HuH-7 (cell line): ENCODE results near the gene RHOBTB3.
"Not testable (repeated sequence)": the region's sequence is repeated elsewhere in the genome, so short reads cannot be mapped to it uniquely, and the experiment has no call there.

Experiments
- DNase-seq: peaks from one replicate; pipeline ENCODE4 v3.0.0; 2011; ENCODE audit warnings: low spot score

RHOBTB3 gene

DNA sequence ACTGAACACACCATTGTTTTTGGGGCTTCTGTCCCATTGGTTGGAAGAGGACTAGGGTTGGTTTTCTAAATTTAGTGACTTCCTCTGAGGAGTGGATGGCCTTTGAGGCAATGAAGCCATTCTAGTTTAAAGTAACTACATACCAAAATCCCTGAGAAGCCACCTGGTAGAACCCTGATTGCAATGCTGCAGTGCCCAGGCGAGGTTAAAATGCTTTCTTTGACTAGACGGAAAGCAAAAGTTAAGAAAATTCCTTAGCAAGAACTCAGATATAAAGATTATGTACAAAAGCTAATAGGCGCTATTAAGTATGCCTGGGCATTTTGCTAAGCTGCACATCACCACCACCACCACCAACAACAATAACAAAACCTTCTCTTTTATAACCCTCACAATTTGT is 70.8 kb downstream of the RHOBTB3 start:
- no peak for DNase-seq

DNA sequence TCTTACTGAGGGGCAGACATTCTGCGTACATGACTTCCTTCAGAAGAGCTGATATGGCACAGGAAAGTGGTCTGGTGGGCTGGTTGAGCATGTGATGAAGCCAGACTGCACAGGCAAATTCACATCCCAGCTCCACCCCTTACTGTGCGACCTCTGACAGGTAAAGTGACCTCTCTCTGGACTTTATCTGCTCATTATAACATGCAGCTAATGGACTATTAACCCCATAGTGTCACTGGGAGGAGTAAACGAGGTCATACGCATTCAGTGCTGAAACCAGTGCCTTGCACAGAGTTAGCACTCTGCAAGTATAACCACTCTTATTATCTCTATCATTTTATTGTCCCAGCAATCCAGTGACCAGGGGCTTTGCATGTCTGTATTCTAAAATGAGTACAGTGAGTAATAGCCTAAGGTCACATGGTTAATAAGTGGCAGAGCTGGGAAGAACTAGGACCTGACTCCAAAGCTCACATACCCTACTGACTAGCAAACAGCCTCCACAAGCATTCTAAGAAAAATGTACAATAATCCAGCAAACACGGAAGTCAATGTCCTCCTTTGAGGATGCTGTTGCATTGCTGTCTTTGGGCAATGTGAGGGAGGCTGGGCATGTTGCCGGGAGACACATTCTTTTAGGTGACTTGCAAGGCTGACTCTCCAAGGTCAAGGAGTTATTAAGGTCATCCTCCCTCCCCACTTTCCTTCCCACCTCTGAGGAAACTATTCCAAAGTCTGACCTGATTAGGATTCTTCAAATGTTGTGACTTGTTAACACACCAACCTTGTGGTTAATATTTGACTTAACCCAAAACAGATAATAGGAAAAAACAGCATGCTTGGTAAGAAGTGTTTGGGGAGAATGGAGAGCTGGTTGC is 72.4 kb downstream of the RHOBTB3 start:
- DNase-seq: no peak

DNA sequence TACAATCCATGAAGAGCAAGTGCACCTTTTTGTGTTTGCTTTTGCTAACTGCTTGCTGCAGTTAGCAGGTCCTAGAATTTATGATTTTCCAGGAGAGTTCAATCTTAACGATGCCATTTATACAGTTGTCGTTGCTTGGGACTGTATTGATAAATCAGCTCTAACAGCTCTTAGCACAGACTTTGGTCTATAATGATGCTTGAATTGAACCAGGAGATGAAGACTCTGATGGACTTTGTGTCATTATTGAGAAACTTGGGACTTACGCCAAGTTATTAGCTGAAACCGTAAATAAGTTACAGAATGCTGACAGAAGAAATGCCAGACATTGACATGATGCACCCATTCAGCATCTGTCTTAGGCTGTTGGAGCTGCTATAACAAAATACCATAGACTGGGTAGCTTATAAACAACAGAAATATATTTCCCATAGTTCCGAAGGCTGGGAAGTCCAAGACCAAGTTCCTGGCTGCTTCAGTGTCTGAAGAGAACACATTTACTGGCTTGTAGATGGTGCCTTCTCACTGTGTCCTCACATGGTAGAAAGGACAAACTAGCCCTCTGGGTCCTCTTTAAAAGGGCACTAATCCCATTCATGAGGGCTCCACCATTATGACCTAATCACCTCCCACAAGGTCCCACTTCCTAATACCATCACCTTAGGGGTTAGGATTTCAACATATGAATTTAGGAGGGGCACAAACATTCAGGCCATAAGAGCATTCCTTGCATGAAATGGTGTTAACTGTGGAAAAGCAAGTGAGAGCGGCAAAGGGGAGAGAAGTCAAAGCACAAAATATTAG is 73.8 kb downstream of the RHOBTB3 start:
- no peak for DNase-seq

DNA sequence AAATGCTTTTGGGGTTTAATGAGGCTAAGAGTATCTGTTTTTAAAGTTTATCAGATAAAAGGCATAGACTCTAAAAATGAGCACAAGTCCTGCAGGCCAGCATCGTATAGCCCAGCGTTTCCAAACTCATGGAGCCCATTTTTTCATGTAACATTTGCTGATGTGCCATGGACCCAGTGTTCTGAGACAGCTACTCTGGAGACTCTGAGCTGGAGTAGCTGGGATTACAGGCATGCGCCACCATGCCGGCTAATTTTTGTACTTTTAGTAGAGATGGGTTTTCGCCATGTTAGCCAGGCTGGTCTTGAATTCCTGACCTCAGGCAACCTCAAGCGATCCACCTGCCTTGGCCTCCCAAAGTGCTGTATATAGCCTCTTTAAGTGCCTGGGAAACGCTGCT is 75.6 kb downstream of the RHOBTB3 start:
- DNase-seq: no peak

DNA sequence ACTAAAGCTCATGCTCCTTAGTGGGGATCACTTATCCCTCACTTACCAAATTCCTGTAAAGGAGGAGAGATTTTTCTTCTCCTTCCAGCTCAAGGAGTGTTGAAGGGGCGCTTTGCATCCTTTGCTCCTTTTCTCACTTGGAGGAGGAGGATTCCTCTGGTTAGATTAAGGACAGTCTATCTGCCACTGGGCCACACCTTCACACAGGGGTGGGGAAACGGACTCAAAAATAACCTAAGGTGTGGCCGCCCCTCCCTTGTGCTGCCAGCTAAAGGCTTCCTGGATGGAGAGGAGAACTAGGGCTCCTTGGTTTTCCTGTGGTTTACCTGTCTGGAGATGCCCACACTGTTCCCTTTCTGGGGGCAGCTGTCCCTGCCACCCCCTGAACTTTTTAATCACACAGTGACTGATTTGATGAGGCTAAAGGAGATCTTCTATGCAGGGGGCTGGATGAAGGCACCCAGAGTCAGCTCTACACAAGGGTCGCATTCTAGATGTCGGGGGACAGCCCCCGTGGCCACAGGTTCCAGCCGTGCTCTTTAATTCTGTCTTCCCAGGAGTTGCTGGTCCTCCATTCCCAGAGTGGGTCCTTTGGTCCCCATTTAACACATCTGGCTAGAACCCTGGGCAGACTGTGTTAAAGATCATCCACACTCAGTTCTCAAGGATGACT is 77.0 kb downstream of the RHOBTB3 start:
- DNase-seq: no peak

DNA sequence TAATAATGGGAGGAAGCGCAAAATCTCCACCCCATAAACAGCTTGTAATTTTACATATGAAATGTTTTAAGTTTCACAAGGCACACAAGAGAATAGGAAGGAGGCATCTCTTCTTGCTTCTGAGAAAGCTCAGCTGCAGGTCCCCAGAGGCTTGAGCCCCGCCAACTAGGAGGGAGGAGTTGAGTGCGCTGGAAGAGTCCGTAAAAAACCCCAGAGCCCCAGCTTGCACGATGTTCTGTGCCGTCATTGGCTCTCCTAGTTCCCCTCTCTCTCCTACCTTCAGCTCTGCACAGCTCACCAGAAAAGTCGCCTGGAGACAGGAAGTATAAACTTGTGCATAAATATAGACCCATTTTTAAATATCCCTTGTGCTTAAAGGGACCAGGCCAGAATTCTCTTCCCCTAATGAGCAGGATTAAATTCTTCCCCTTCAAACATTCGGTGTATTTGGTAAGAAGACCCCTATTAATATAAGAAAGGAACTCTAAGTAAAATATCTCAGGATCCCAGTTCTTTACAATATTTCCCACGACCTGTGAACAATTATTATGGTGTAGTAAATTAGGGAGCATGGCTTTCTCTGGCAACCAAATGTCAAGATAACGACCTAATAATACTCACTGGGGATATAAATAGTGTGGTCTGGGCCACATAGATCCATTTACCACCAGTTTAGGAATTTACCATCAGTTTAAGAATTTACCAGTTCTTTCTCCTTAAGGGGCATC is 77.7 kb downstream of the RHOBTB3 start:
- DNase-seq: no peak

DNA sequence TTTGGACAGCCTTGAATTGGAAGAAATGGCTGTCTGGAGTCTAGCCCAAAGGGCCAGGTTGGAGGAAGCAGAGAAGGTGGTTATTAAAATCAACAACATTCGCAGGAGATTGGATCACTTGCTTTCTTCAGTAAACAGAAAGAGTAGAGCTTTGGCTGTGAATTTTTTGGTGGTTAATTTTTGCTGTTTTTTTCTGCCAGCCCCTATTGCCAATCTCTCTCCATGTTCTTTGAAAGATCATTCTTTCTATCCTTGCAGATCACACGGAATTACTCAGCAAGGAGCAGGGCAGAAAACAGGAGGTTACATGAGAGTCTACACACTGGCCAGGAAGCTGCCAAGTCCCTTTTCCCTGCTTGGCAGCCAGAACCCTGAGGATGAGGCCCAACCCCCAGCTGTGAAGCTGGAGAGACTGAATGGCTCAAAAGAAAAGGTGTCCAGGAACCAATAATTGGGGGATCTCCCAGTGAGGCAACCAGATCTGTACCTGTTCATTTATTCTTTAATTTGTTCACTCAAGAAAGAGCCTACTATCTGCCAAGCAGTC is 78.4 kb downstream of the RHOBTB3 start:
- DNase-seq: no peak

DNA sequence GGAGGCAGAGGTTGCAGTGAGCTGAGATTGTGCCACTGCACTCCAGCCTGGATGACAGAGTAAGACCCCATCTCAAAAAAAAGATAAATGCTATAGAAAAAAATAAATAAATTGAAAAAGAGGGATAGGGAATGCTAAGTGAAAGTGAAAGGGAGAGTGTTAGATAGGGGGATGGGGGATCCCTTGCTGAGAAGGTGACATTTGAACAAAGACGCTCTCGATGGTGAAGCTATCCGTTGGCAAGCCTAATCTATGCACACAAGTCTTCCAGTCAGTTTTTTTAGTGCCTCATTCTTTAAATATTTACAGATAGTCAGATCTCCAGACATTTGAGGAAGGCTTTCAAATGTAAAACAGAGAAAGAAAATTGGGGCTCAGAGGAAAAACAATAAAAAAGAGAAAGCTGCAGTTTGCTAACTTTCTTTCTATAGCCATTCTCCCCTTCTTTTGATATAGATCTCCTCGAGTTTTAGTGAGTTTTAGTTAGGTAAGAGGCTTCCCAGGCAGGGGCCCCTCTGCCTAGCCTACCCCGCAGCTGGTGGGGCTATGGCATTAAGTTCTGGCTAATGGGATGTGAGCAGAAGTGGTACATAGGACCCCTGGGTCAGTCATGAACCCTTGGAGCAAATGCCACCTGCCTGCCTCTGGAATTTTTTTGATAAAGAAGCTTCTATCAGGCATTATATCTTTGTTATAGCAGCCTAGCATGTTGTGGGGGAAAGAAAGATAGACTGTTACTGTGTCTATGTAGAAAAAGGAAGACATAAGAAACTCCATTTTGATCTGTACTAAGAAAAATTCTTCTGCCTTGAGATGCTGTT is 79.4 kb downstream of the RHOBTB3 start:
- no peak for DNase-seq

DNA sequence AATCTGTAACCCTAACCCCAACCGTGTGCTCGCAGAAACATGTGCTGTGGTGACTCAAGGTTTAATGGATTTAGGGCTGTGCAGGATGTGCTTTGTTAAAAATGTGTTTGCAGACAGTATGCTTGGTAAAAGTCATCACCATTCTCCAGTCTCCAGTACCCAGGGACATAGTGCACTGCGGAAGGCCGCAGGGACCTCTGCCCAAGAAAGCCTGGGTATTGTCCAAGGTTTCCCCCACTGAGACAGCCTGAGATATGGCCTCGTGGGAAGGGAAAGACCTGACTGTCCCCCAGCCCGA is 79.9 kb downstream of the RHOBTB3 start:
- not testable (repeated sequence) for DNase-seq

DNA sequence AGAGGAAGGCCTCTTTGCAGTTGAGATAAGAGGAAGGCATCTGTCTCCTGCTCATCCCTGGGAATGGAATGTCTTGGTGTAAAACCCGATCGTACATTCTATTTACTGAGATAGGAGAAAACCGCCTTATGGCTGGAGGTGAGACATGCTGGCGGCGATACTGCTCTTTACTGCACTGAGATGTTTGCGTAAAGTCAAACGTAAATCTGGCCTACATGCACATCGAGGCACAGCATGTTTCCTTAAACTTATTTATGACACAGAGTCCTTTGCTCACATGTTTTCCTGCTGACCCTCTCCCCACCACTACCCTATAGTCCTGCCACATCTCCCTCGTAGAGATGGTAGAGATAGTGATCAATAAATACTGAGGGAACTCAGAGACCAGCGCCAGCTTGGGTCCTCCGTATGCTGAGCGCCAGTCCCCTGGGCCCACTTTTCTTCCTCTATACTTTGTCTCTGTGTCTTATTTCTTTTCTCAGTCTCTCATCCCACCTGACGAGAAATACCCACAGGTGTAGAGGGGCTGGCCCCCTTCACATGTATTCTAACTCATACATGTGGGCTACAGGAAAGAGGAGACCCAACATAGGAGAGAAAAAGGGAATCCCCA is 80.4 kb downstream of the RHOBTB3 start:
- DNase-seq: not testable (repeated sequence)

DNA sequence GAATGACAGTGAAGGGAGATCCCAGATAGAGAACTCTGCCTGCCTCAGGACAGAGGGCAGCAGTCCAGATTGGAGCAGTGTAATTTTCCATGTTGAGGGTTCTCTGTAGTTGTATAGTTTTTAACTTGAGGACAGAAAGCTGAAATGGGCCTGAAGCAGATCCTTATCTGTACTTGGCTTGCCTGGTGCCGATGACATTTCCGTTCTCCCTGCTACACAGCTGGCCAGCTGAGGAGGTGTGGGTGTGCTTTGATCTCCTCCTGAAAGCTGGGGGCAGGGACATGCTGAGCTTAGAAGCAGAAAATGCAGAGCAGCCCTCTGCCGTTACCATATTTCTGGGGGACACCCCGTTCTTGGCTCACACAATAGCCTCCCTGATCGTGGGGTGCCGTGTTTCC is 80.9 kb downstream of the RHOBTB3 start:
- DNase-seq: no peak

DNA sequence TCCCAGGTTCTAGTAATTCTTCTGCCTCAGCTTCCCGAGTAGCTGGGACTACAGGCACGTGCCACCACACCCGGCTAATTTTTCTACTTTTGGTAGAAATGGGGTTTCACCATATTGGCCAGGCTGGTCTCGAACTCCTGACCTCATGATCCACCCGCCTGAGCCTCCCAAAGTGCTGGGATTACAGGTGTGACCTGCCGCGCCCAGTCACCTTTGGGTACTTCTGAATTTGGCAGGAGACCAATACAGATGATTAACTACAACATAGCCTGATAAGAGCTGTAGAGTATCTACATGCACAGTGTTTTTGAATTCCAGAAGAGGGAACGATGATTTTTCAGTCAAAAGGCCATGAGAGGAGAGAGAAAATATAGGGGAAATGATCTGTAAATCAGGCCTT is 81.9 kb downstream of the RHOBTB3 start:
- DNase-seq: not testable (repeated sequence)

DNA sequence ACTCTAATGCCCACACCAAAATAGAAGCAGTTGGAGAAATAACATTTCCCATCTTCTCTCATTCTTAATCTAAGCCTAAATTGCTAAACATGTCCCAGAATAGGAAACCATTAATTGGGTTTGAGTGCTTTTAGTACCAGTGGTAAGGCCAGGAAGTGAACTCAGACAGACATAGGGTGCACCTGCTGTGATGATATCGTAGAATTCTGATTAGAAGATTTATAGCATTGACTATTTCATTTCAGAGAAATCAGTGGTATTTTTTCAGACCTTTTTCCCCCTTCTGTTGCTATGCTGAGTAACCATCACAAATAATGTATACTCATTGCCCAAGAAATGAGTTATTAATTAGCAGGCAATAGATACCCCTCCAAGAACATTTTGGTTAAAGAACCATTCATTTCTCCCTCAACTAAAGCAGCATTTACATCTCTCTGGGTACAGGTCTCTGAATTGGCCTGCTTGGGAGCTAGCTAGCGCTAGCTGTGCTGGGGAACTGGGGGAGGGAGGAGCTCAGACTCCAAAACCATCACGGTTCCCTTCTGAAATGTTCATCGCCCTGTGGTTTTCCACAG is 84.1 kb downstream of the RHOBTB3 start:
- no peak for DNase-seq

DNA sequence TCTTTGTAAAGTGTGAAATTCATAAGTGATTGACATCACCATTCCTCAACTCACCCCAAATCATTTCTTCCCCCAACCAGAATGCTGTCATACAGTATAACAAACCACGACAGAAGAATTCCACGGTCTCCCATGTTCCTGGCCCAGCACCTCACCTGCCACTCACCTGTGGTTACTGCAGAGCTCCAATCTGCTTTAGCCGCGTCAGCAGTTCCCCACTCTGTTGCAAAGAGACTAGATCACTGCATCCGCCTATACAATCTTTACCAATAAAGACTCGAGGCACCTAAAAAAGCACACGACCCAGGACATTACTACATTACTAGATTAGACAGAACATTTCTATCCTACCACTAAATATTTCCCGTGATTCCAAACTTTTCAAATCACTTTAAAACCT is 85.2 kb downstream of the RHOBTB3 start:
- DNase-seq: no peak

DNA sequence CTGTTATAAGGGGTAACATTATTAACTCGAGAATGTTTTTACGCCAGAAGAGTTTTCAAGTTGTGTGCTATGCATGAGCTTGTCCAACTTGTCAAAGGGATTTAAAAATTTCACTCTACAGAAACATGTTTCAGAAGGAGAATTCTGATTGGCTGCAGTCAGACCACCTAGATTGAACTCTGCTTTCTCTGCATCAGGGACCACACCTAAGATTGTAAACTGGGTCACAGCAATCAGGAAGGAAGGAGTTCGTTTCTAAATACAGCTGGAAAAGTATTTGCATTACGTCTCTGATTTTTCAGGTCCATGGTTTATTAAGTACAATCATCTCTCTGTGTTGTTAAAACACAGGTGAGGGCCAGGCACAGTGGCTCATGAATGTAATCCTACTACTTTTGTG is 85.6 kb downstream of the RHOBTB3 start:
- no peak for DNase-seq

DNA sequence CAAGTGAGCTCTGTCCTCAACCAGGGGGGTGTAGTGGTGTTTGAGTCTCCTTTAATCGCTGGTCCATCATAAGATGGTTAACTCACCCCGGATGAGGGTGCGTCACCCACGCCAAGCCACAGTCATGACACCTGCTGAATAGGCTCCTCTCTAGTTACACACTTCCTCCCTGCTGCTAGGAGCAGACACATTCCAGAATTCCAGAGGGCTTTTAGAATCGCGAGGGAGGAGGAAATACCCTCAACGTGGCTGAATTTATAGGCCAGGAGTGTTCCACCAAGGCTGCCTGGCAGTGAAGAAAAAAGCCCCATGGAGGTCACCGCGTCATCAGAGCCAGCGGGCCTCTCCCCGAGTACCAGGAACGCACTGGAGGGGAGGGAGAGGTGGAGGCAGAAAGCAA is 86.3 kb downstream of the RHOBTB3 start:
- DNase-seq: no peak

DNA sequence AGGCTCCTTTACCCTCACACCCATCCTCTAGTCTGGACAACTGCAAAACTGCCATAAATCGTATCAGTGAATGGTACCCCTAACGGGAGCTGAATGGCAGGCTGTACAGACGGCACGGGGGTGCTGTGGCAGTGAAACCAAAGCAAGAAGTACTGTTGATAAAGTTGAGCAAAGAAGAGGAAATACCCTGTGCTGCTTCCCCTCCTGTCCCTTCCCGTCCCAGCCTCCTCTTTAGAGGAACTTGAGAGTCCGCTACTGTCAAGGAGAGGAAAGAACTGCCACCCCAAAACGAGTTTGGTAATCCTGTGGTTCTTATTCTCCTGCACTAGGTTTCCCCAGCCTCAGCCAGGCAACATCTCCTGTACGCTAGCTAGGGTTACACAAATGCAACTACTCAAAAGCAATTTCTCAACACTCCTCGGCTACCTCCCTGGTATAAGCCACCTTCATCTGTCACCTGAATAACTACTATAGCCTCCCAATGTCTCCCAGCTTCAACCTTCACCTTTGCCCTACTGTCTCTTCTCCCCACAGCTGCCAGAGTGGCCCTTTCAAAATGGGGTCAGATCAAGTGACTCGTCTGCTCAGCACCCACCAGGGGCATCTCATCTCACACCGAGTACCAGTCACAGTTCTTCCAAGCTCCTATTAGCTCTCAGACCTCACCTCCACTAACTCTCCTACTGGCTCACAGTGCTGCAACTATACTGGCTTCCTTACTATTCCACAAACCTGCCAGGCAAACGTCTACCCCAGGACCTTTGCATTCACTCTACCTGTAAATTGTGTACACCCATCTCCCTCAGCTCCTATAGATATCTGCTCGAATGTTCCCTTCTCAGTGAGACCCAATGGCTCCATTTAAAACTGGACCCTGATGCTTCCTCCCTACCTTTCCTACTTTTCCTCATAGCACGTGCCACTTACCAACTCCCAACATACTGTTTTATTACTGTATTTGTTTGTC is 87.3 kb downstream of the RHOBTB3 start:
- no peak for DNase-seq

DNA sequence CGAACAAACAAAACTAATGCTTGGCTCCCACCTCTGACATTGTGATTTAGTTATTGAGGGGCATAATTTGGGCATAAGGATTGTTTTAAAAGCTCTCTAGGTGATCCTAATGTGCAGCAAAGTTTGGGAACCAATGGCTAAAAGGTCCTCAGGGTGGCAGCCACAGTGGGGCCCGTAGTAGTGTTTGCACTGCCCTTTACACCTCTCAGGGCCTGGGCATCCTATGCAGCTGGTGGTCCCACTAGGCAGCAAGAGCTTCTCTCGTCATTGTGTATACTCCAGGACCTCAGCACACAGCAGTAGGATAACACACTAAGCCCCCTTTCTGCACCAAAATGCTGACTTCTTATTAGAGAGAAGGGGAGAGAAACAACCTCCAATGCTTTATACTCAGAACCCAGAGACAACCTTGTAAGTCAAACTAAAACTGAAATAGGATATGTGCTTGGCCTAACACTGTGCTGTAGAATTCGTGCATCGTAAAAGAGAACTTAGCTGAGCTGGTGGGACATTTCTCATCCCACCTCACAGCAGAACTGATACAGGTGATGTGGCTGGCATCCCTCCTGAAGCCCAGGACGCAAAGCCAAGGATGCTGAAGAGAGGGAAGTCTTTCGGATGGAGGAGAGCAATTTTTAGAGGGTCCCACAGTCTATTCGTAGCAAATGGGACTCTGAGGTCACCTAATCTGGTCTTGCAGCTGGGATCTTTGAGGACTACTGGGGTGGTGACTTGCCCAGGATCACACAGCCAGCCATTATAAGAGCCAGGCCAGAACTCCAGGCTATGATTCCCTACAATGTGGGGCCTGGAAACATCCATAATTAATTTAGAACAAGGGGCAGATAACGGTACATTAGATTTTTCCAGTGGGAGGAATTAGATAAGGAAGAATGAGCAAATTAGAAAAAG is 90.2 kb downstream of the RHOBTB3 start:
- DNase-seq: no peak
